HG02610 (cell line): ENCODE measurements around the gene CYREN.

Source experiments
- ATAC-seq: cut with Tn5 transposase; IDR thresholded peaks from one replicate; pipeline ENCODE4 v1.9.1; 2021; ENCODE audit warnings: mild to moderate bottlenecking, moderate library complexity; ENCODE audit not compliant: unreplicated experiment

Gene CYREN

GRCh38 chr7:135197906-135198655 is 27.6 kb upstream of the CYREN start:
- ATAC-seq: no peak

DNA sequence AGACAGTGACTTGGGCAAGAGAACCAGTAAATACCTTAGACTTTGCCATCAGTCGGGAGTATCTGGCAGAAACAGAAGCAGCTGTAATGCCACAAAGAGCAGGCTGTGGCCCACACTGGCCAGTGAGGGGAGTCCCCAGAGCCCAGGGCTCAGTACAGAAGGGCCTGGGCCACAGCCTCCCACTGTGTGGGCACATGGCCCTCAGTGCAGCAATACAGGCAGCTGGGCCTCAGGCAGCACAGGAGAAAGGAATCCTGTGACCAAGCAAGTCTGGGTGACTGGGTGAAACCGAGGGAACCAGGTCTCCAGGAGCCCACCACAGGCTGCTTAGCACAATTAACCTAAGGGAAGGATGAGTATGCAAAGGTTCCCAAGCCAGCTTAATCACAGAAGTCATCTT is 26.8 kb upstream of the CYREN start:
- no peak for ATAC-seq

DNA sequence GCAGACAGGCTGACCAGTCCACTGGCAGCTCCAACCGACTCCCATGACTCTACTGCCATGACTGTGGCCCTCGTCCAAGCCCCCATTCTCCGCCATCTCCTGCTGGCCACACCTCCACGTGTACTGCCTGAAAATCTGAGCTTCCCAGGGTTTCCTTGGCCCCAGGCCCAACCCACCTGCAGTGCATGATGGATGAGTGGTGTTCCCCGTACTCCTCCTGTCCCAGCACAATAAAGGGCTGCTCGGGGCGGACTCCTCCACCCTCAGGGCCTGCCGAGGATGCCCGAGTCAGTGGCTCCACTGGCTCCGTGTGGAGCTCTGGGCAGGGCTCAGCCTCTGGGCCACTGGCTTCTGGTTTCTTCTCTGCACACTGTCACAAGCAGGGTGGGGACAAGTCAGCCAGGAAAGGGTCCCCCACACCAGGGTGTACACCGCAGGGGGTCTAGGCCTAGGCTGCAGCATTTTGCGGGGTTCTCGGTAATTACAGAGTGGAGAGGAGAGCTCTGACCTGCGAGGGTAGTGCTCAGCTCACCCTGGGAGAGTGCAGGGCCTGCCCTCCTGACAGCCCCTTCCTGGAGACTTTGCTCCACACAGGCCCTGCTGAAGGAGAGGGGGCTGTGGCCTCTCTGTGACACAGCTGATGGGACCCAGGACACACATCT is 25.6 kb upstream of the CYREN start:
- no peak for ATAC-seq

DNA sequence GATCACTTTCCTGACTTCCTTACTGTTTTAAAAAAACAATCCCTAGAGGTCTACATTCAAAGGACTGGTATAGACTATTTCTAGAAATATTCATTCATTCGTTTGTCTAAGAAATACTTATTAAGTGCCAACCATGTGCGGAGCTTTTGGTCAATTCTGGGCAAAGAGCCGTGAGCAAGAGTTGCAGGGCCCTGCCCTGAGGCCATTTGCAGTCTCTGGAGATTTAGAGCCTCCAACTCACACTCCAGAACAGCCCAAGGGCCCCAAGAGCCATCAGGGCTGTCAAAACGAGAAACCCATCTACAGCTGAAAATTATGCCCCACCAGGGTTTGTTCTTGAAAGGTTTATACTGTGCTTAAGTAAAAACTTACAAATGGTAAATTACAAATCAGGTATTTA is 24.6 kb upstream of the CYREN start:
- ATAC-seq: no peak

DNA sequence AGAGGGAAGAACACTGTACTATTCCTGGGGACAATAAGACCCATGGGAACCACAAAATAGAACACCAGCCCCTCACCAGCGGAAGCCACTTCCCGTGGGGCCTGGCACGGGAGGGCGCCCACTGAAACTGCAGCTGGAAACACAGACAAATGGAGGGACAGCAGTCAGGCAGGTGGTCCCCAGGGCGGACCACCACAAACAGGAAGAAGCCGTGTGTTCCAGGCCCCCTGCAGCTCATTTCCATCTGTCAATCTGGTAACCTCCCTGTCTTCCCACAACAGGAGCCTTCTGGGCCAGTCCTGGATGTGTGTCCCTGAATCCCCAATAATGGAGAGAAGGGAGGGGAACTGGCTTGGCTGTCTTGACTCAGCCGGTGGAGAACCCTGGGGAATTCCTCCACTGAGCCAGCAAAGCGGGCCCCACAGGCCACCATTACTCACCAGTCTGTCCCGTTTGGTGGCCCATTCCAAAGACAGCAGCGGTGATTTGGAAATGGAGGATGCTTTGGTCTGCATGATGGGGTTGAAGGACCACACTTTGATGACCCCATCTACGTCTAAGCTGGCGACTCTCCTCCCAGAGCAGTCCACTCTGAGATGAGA is 24.1 kb upstream of the CYREN start:
- ATAC-seq: no peak

- ATAC-seq: no peak
Measured at GRCh38 chr7:135193615-135194081, 23.1 kb upstream of the CYREN start.

- ATAC-seq: no peak
Measured at GRCh38 chr7:135192914-135193536, 22.5 kb upstream of the CYREN start.

GRCh38 chr7:135190703-135191102 is 20.2 kb upstream of the CYREN start:
- no peak for ATAC-seq

DNA sequence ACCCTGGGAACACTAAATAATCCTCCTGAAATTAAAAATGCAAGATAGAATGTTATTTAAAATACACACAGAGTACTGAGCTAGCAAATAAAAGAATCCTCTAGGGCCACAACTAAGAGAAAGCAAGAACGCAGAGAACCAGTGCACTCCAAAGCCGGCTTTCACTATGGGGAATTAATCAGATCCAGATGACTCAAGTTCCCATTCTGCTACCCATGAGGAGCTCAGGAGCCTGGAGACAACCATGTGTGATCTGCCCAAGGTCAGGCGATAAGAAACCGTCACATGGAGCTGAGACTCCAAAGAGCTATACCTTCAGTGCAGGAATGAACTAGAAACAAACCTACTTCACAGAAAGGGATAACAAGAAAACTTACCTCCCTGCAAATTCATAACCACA is 19.5 kb upstream of the CYREN start:
- no peak for ATAC-seq

DNA sequence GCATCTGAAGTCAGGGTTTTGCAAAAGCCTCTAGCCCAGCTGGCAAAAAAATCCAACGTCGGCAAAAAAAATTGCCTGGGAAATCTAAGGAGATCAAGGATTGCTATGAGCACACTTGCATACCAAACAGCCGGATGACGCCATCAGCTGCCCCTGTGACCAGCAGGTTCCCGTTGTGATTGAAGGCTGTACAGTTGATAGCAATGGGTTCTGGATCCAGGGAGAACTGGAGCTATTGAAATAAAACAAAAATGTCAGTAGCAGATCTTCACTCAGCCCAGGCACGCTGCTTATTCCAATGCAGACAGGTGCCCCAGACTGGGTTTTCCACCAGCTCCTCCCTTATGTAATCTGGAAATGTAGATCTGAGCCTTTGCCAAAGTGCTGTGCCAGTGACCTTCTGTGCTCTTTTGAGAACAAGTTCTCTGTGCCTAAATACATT is 18.7 kb upstream of the CYREN start:
- ATAC-seq: no peak

DNA sequence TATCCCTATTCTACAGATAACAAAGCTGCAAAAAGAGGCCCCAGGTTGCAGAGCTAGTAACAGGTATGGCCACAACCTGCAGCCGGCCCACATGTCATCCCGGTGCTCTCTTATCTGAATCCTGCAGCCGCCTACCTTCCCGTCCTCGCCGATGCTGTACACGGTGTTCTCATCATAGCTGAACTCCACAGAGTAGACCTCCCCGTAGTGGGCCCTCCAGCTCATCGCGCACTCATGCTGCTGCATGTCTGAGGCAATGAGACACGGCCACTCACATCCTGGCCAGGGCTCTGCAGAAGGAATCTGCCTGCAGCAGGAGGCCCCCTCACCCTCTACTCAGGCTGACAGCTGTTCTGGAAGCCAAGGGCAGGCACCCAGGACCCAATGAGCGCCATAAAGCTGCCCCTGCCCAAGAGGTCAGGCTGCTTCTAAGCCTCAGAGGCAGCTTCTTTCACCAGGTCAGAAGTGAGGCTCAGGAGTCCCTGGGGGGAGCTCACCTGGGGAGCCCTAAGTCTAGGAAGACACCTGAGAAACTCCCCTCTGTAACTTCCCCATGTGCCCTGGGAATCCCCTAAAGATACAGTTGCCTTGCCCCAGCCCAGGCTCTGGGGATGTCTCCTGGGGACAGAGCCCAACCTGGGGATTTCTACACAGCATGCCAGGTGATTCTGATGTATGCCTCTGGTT is 17.9 kb upstream of the CYREN start:
- peak; percentile 63 for ATAC-seq

DNA sequence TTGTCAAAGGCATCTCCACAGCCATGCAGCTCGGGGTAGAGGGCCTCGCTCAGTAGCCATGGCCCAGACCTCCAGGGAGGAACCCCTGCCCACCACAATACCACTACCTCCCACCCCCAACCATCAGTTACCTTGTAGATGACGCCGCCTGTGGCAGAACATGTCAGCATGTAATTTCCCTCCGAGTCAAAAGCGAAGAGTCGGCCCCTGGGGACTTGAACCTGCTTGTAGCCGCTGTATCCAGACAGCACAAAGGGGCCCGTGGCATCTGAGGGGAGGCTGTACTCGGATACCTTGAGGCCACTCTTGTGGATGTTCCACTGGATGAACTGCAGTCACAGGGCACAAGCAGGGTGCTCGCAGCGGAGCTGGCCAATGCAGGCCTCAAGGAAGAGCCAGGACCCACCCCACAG is 16.3 kb upstream of the CYREN start:
- peak; percentile 76 for ATAC-seq

GRCh38 chr7:135186261-135186540 is 15.7 kb upstream of the CYREN start:
- no peak for ATAC-seq

GRCh38 chr7:135185471-135186260 is 15.2 kb upstream of the CYREN start:
- no peak for ATAC-seq

- no peak for ATAC-seq
Measured at GRCh38 chr7:135184254-135184841, 13.8 kb upstream of the CYREN start.

DNA sequence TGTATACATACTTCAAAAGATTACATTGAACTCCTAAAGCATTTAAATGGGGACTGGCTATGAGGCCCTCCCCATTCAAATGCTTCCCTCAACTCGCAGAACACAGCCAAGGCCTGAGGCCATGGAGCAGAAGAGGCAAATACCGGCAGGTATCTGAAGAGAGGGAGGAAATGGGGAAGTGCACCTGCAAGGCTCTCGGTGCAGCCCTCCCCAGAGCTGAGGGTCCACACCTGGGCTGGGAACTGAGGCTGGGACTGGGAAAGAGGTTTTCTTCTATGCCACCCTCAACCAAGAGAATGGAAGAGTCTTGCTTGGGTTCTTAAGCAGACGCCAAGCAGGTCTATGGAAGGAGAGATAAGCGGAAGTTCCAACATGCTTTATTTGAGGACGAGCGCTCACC is 13.0 kb upstream of the CYREN start:
- ATAC-seq: no peak

- no peak for ATAC-seq
Measured at GRCh38 chr7:135181929-135182678, 11.6 kb upstream of the CYREN start.

- ATAC-seq: no peak
Measured at GRCh38 chr7:135181261-135181928, 10.9 kb upstream of the CYREN start.

GRCh38 chr7:135180122-135180521 is 9.6 kb upstream of the CYREN start:
- peak; percentile 78 for ATAC-seq
